Activated naive CD8-positive, alpha-beta T cell treated with anti-CD3 and anti-CD28 coated beads for 36 hours (primary cell): Measurements from ENCODE around the gene DNAJB6. TPM values are rescaled to one million over a fixed set of nuclear protein-coding genes. Genes with fewer than 3 reads are reported as not detected.

Source experiments
- DNase-seq: peaks from one replicate; pipeline ENCODE4 v3.0.0; 2021
- H3K27ac Mint-ChIP-seq: one replicate; pipeline ENCODE4 v1.8.0; 2022; ENCODE audit warnings: mild to moderate bottlenecking, moderate library complexity, mixed read lengths
- H3K27me3 Mint-ChIP-seq: one replicate; pipeline ENCODE4 v1.8.0; 2022; ENCODE audit warnings: mild to moderate bottlenecking, mixed read lengths
- H3K36me3 Mint-ChIP-seq: one replicate; pipeline ENCODE4 v1.8.0; 2021; ENCODE audit warnings: mild to moderate bottlenecking, mixed read lengths
- H3K4me1 Mint-ChIP-seq: one replicate; pipeline ENCODE4 v1.8.0; 2021; ENCODE audit warnings: mixed read lengths
- H3K4me3 Mint-ChIP-seq: one replicate; pipeline ENCODE4 v1.8.0; 2022; ENCODE audit warnings: mild to moderate bottlenecking, moderate library complexity, mixed read lengths
- H3K9me3 Mint-ChIP-seq: one replicate; pipeline ENCODE4 v1.8.0; 2022; ENCODE audit warnings: mixed read lengths
- total RNA-seq, 2 experiments: library from RNA; stranded (reverse); gene quantifications; one replicate each; pipeline ENCODE4 v1.2.3, GENCODE V29; 2021

Gene DNAJB6
- total RNA-seq, 2 experiments from 2014 or later, result 77.5 to 78.0 TPM

GRCh38 chr7:157457355-157458253, 120.8 kb downstream of the DNAJB6 start:
- Mint-ChIP-seq H3K27ac (no peak overlapping the region), H3K4me3 (no peak overlapping the region), H3K36me3 (no peaks in the 10 kb centered on the region), H3K27me3 (no peaks in the 10 kb centered on the region), H3K9me3 (peaks cover 12% of the 10 kb centered on the region), H3K4me1 (peaks cover 6% of the 10 kb centered on the region)
- DNase-seq, result no peak

- Mint-ChIP-seq H3K27me3 (no peaks in the 10 kb centered on the region), H3K4me3 (no peak overlapping the region)
These were observed 121.4 kb downstream of the DNAJB6 start for GRCh38 chr7:157458254-157458633.

GRCh38 chr7:157459966-157460365, 123.2 kb downstream of the DNAJB6 start:
- DNase-seq, result no peak
- Mint-ChIP-seq H3K36me3 (no peaks in the 10 kb centered on the region), H3K9me3 (no peaks in the 10 kb centered on the region), H3K4me3 (no peak overlapping the region), H3K27ac (no peak overlapping the region), H3K27me3 (no peaks in the 10 kb centered on the region), H3K4me1 (peaks cover 9% of the 10 kb centered on the region)

More at GRCh38 chr7:157458254-157458633, 121.4 kb downstream of the DNAJB6 start:
- Mint-ChIP-seq H3K27ac (no peak overlapping the region), H3K4me1 (peaks cover 9% of the 10 kb centered on the region), H3K9me3 (peaks cover 6% of the 10 kb centered on the region), H3K36me3 (no peaks in the 10 kb centered on the region)
- DNase-seq, result no peak

- Mint-ChIP-seq H3K27me3 (no peaks in the 10 kb centered on the region), H3K36me3 (no peaks in the 10 kb centered on the region), H3K4me1 (peaks cover 9% of the 10 kb centered on the region), H3K4me3 (no peak overlapping the region), H3K9me3 (no peaks in the 10 kb centered on the region), H3K27ac (no peak overlapping the region)
- DNase-seq, result no peak
These were observed 123.9 kb downstream of the DNAJB6 start for GRCh38 chr7:157460721-157461120.

DNA sequence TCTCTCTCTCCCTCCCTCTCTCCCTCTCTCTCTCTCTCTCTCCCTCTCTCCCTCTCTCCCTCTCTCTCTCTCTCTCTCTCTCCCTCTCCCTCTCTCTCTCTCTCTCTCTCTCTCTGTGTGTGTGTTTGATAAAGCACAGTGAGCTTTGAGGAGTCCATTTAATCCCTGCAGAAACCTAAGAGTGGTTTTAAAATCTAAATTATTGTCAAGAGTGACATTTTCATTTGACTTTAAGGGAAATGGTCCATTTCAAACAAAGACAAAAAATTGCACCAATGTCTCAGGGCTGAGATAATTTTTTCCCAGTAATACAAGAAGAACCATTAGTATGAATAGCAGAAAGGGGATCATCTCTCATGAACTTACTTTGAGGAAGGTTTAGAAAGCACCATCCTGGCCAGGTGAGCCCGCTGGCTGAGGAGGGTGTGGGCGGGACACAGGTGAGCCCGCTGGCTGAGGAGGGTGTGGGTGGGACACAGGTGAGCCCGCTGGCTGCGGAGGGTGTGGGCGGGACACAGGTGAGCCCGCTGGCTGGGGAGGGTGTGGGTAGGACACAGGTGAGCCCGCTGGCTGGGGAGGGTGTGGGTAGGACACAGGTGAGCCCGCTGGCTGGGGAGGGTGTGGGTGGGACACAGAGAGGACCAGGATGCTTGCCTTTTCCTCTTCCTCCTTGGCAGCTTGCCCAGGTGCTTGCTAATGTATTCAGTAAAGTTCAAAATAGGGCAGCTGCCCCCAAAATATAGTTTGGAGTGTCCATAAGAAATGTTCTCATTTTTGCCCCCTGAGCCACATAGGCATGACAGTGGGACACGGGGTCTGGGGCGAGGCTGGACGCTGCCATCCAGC, 125.0 kb downstream of the DNAJB6 start:
- Mint-ChIP-seq H3K4me1 (peaks cover 9% of the 10 kb centered on the region), H3K36me3 (no peaks in the 10 kb centered on the region), H3K27ac (no peak overlapping the region), H3K9me3 (no peaks in the 10 kb centered on the region), H3K4me3 (no peak overlapping the region), H3K27me3 (no peaks in the 10 kb centered on the region)
- no peak for DNase-seq

DNA sequence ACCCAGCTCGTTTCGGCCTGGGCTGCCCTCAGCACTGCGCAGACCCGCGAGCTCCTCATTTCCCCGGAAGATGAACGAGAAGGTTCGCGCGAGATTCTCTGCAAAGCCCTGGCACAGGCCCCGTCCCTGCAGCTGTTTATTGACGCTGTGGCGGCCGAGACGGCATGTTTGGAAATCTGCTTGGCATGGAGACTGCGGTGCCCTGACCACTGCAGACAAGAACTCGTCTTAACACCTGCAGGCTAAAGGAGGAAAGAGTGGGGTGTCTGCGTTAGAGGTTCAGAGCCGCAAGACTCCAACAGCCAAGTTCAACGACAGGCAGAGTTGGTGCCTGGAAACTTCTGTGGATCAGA, 125.6 kb downstream of the DNAJB6 start:
- no peaks in the 10 kb centered on the region for H3K27me3 Mint-ChIP-seq
- H3K4me1 Mint-ChIP-seq, result peaks cover 9% of the 10 kb centered on the region
- H3K9me3 Mint-ChIP-seq, result no peaks in the 10 kb centered on the region
- H3K27ac Mint-ChIP-seq, result no peak overlapping the region
- DNase-seq, result no peak
- no peak overlapping the region for H3K4me3 Mint-ChIP-seq
- H3K36me3 Mint-ChIP-seq, result no peaks in the 10 kb centered on the region

- no peak overlapping the region for H3K4me3 Mint-ChIP-seq
- H3K27ac Mint-ChIP-seq, result no peak overlapping the region
- H3K4me1 Mint-ChIP-seq, result peaks cover 9% of the 10 kb centered on the region
- no peak for DNase-seq
- no peaks in the 10 kb centered on the region for H3K36me3 Mint-ChIP-seq
- H3K9me3 Mint-ChIP-seq, result no peaks in the 10 kb centered on the region
- no peaks in the 10 kb centered on the region for H3K27me3 Mint-ChIP-seq
These were observed 126.0 kb downstream of the DNAJB6 start for GRCh38 chr7:157462840-157463239.

DNA sequence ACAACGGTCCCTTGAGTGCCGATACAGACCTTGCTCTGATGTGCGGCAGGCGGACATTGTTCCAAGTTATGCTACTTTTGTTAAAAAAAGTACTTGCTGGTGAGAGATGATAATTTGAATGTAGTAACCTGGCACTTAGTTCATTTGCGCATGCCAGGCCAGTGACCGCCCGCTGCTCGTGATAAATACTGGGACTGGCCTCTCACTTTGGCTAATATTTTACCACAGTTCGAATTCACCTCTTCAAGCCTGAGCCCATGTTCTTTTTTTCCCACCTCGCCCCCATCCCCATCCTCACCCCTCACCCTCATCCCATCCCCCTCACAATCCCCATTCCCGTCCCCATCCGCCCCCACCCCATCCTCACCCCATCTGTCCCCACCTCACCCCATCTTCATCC, 126.4 kb downstream of the DNAJB6 start:
- Mint-ChIP-seq H3K9me3 (no peaks in the 10 kb centered on the region), H3K27ac (no peak overlapping the region), H3K4me1 (peaks cover 9% of the 10 kb centered on the region), H3K36me3 (no peaks in the 10 kb centered on the region), H3K4me3 (no peak overlapping the region), H3K27me3 (no peaks in the 10 kb centered on the region)
- DNase-seq, result no peak

GRCh38 chr7:157464111-157464970, 127.5 kb downstream of the DNAJB6 start:
- Mint-ChIP-seq H3K27me3 (no peaks in the 10 kb centered on the region), H3K4me1 (peaks cover 9% of the 10 kb centered on the region)
- DNase-seq, result no peak

DNA sequence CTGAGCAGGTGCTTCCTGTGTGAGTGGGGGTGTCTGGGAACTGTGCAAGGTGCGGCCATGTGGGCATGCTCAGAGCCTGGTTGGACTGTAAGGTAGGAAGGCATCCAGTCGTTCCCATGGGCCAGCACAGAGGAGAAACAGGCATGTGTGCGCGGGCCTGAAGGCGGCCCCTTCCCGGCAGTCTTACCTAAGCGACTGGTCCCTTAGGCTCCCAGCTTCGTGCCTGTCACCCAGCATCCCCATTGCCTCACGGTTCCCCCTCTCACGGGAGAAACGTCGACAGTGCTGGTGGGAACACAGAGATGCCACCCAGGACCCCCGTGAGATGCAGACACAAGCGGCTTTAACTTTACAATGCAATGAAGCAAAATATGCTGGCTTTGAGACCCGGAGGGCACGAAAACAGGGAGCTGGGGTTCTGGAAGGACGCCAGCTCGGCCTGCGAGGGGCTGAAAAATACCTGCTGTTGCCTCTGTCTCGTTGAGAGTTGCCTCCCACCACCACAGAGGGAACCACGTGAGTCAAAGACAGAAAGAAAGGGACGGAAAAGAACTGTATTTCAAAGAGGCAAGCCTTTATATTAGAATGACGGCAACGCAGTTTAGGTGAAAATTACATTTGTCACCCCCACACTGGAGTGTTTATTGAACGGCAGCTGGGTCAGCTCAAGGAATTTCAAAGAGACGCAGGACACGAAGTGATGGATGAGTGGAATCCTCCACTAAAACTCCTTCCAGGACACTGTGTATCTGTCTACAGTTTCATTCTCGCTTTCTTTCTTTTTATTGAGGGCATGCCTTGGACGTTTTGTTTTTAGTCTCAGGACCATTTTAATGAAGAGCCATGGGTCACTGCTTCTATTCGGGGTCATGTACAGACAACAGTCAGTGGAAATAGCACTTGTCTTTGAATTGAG, 128.4 kb downstream of the DNAJB6 start:
- Mint-ChIP-seq H3K9me3 (no peaks in the 10 kb centered on the region), H3K27me3 (no peaks in the 10 kb centered on the region), H3K27ac (no peak overlapping the region), H3K36me3 (no peaks in the 10 kb centered on the region), H3K4me1 (peaks cover 9% of the 10 kb centered on the region), H3K4me3 (no peak overlapping the region)
- DNase-seq, result no peak

More at GRCh38 chr7:157464111-157464970, 127.5 kb downstream of the DNAJB6 start:
- Mint-ChIP-seq H3K4me3 (no peak overlapping the region), H3K36me3 (no peaks in the 10 kb centered on the region), H3K9me3 (no peaks in the 10 kb centered on the region), H3K27ac (no peak overlapping the region)

- Mint-ChIP-seq H3K36me3 (no peaks in the 10 kb centered on the region), H3K9me3 (no peaks in the 10 kb centered on the region), H3K27ac (no peak overlapping the region), H3K4me3 (no peak overlapping the region), H3K4me1 (peaks cover 16% of the 10 kb centered on the region), H3K27me3 (no peaks in the 10 kb centered on the region)
- DNase-seq, result no peak
These were observed 129.4 kb downstream of the DNAJB6 start for GRCh38 chr7:157465891-157466866.

- no peaks in the 10 kb centered on the region for H3K27me3 Mint-ChIP-seq
- peaks cover 19% of the 10 kb centered on the region for H3K4me1 Mint-ChIP-seq
- DNase-seq, result no peak
- no peaks in the 10 kb centered on the region for H3K9me3 Mint-ChIP-seq
- peaks cover 3% of the 10 kb centered on the region for H3K36me3 Mint-ChIP-seq
- H3K27ac Mint-ChIP-seq, result no peak overlapping the region
- H3K4me3 Mint-ChIP-seq, result no peak overlapping the region
These were observed 130.1 kb downstream of the DNAJB6 start for GRCh38 chr7:157466867-157467261.
